Umbilical cord (tissue), 2 donors: Measurements from ENCODE around the gene IFI27L2. TPM values are rescaled to one million over a fixed set of nuclear protein-coding genes. Genes with fewer than 3 reads are reported as not detected.
A peak's percentile ranks its signal among the peaks of the same experiment; 100 is the strongest.

Source experiments
- DNase-seq: peaks from one replicate; pipeline ENCODE4 v3.0.0-alpha.2; 2015; ENCODE audit warnings: low spot score
- total RNA-seq: library from RNA; depleted of rRNA; stranded (reverse); fragments of >200 nt; gene quantifications from one replicate; pipeline ENCODE4 v1.2.3, GENCODE V29; 2014; ENCODE audit warnings: low replicate concordance; ENCODE audit not compliant: insufficient read depth

The IFI27L2 gene
- total RNA-seq, 1 donor from 2014 or later = 68.9 TPM

DNA sequence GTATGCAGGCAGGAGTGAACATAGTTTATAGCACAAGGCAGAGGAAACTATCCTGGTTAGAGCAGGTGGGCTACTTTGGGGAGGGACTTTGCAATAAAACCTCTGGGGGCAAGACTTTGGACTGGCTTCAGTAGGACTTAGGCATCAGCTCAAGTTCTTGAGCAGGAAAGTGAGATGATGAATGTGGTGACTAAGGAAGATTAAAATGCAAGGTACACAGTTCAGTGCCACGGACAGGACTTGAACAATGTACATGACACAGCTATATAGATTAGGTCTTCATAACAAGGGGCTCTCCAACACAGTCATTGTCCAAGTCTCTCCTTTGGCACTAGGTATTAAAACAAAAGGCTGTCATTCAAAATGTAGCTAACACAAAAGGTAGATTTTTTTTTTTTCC, 23.3 kb upstream of the IFI27L2 start:
- DNase-seq = no peak

- no peak for DNase-seq
These were observed 16.6 kb upstream of the IFI27L2 start for GRCh38 chr14:94145902-94146527.

DNA sequence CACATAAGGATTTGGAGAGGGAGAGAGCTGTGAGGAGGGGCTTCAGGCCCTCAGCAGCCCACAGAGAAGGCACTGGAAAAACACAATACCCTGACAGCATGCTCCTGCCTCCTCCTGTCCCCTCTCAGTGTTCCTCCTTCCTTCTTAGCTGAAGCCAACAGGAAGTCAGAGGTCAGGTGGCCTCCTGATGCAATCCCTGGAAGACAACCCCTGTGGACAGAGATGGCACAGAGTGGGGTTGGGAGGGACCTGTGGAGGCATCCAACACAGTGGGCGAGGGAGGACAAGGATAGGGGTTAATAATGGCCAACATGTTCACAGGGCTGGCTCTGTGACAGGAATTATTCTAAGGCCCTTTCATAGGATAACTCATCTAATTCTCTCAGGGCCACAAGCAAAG, 15.4 kb upstream of the IFI27L2 start:
- DNase-seq = no peak

- no peak for DNase-seq
These were observed 14.3 kb upstream of the IFI27L2 start for GRCh38 chr14:94143711-94144110.

DNA sequence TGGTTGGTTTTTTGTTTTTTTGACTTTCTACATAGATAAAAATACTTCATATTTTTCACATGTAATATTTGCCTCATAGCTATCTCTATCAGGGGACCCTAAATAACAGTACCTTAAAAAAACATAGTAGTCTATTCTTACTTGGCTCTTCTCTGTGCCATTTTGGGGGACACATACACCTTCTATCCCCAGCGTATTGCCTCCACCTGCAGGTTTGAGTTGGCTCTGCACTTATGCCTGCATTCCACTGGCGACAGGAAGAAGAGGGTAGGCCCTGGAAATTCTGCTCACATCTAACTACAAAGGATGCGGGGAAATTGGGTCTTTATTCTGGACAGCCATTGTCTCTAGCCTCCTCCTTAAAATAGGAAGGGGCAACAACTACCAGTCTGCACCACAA, 13.8 kb upstream of the IFI27L2 start:
- DNase-seq = no peak

DNA sequence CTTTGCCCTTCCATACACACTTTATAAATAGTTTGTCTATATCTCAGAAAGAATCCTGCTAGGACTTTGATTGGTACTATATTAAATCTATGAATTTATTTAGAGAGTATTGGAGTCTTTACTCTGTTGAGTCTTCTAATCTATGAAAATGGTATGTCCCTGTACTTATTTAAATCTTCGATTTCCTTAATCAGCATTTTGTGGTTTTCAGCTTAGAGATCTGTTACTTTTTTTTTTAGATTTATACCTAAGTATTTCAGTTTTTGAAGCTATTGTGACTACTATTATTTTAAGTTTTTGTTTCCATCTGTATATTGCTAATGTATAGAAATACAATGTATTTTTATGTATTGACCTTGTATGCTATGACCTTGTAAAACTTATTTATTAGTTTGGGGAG, 13.4 kb upstream of the IFI27L2 start:
- no peak for DNase-seq

DNA sequence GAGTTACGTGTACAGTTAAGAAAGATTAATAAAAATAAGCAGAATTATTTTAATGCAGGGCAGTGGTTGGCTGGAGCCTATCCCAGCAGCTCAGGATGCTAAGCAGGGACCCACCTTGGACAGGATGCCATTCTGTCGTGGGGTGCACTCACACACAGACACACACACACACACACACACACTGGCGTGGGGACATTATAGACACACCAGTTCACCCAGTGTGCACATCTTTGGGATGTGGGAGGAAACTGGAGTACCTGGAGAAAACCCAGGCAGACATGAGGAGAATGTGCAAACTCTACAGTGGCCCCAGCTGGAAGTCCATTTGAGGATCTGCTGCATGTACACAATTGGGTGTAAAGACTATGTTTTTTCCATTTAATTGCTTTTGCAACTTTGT, 12.8 kb upstream of the IFI27L2 start:
- DNase-seq = no peak

DNA sequence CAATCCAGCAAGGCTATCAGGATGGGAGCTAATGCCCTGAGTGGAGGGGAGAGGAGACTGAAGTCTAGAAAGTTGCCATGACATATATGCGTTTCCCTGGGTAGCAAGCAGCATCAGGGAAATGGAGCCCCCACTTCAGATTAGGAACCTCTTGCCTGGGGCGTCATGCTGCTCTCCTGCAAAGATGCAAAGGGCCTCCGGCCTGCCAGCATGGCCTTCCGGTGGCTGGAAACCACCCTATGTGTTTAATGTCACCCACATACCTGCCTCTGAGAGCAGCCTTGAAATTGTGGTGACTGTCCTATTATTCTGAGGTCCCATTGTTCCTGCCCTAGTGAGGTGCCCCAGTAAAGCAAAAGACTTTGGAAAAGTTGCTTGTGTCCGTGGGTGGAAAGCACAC, 10.0 kb upstream of the IFI27L2 start:
- DNase-seq = no peak

DNA sequence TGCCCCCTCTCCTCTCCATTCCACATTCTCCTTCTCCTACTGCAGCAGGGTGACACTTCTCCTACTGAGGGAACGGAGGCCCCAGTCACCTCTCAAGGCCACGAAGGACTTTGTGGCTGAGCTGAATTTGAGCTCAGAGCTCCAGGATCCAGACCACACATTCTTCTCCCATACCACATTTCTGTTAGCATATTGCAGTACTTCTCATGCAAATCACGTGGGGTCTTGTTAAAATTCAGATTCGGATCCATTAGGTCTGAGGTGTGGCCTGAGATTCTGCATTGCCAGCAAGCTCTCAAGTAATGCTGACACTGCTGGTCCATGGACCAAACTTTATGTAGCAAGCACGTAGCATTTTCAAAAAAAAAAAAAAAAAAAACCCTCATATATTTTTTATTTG, 9.6 kb upstream of the IFI27L2 start:
- no peak for DNase-seq

GRCh38 chr14:94138251-94138650, 8.8 kb upstream of the IFI27L2 start:
- no peak for DNase-seq

DNA sequence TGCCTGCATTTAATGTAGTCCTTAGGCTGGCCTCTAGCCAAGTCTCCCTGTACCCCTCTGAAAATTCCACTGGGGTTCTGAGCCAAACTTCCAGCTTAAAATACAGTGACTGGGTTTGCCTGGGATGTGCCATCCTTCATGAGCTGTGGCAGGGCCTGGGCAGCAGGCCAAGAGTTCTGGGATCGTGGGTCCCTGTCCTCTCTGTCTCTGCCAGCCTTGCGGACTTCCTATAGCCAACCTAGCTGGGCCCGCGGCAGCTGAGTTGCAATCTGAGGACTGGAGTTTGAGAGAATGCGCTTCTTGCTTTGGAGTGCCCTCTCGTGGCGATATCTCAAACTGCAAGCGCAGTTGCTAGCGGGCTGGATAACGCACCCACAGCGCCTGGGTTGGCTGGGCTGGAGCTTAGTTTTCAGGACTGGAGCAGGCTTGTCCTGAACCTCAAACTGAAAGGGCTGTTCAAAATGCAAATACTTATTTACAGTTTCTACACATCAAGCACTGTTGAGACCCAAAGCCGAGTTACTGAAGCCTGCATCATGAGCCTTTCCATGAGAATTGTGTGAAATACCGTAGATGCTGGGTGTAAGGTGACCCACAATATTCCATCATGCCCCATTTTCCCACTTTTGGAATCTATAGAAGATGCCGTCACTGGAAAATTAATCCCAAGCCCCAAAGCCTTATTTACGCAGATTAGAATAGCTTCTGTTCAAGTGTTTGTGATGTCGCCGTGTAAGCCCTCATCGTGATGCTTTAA, 7.3 kb upstream of the IFI27L2 start:
- peak; percentile 81 for DNase-seq

DNA sequence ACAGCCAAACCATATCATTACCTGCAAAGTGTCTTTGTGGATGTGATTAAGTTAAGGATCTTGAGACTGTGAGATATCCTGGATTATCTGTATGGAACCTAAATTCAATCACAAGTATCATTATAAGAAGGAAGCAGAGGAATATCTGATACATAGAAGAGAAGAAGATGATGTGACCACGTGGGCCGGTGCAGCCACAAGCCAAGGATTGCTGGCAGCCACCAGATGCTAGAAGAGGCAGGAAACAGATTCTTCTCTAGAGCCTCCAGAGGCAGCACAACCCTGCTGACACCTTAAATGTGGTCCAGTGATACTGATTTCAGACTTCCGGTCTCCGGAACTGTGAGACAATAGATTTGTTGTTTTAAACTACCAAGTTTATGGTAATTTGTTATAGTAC, 6.1 kb upstream of the IFI27L2 start:
- DNase-seq = no peak

GRCh38 chr14:94132285-94132887, 3.0 kb upstream of the IFI27L2 start:
- peak; percentile 69 for DNase-seq

- peak; percentile 68 for DNase-seq
These were observed 482 bp upstream of the IFI27L2 start for GRCh38 chr14:94129758-94130414.

DNA sequence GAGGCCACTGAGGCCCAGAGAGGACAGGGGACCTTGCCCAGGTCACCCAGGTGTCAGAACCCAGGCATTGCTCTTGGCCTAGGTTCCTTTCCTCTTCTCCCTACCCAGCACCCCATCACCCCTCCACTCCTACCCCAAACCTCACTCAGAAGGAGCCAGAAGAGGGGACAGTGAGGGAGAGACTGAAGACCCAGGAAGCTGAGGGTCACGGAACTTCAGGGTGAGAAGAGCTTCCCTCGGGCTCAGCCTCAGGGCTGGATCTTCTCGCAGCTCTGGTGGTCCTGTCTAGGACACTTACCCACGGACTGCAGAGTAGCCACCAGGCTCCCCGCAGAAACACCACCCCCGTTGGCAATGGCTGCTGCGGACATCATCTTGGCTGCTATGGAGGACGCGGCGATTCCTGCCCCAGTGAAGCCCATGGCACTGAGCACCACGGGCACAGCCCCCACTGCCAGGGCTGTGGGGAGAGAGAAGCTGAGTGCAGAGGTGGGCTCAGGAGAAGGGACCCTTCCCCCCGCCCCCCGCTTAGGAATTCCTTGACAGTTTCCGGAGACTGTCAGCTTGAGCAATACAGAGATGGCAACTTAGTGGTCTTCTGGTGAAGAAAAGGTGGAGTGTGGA, 1.1 kb downstream of the IFI27L2 start:
- DNase-seq = no peak

- DNase-seq = no peak
These were observed 2.1 kb downstream of the IFI27L2 start for GRCh38 chr14:94127330-94127729.

DNA sequence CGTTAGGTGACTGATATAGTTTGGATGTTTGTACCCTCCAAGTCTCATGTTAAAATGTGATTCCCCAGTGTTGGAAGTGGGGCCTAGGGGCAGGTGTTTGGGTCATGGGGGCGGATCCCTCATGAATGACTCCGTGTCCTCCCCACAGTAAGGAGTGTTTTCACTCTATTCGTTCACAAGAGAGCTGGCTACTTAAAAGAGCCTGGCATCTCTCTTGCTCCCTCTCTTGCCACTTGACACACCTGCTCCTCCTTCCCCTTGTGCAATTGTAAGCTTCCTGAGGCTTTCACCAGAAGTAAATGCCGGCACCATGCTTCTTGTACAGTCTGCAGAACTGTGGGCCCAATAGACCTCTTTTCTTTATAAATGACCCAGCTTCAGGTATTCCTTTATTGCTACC, 2.6 kb downstream of the IFI27L2 start:
- no peak for DNase-seq

DNA sequence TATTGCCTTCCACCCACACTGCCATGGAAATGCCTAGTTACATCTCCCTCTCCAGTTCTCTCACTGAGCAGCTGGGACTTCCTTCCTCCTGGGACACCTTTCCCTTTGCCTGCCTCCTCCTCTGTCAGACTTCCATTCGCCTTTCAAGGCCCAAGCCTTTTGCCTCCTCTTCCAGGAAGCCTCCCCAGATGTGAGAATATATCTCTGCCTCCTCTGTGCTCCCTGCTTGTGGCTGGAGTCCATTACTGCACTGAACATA, 3.1 kb downstream of the IFI27L2 start:
- DNase-seq = no peak

GRCh38 chr14:94125659-94126418, 3.6 kb downstream of the IFI27L2 start:
- DNase-seq = no peak

DNA sequence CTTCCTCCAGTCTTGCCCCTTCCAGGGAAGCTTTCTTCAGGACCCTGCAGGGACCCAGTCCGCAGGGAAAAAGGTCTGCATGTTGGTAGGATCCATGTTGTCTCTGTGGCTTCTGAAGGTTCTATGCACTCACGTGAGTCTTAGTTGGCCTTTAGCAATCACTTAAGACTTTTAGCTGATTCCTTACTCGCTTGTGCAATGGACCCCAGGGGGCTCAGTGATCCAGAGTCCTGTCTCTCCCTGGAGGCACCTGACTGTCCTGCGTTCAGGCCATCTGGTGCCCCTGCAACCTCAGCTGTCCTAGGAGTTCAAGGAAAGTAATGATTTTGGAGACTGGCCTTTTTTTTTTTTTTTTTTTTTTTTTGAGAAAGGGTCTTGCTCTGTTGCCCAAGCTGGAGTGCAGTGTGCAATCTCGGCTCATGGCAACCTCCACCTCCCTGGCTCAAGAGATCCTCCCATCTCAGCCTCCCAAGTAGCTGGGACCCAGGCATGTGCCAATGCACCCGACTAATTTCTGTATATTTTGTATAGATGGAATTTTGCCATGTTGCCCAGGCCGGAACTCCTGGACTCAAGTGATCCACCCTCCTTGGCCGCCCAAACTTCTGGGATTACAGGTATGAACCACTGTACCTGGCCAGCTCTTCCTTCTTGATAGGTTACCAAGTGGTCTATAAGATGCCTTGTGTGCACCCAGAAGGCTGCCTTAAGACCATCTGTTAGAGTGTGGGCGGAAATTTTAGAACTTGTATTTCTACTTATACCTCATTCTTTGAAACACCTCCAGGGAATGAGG, 4.6 kb downstream of the IFI27L2 start:
- DNase-seq = no peak

DNA sequence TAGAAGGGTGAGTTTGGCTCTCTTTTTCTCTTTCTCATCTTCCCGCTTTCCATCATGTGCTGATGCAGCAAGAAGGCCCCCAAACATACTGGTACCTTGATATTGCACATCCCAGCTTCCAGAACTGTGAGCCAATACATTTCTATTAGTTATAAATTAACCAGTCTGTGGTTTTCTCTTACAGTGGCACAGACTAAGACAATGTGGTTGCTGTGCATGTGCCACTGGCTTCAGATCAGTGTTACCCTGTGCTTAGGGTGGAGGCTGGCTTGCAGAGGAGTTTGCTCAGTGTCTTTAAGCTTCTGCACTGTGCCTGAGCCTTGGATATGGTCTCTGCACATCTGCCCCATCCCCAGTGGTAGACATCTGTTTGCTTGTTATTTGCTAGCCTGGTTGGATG, 5.5 kb downstream of the IFI27L2 start:
- no peak for DNase-seq
